Measurements from ENCODE around the gene LHFPL2. TPM values are rescaled to one million over a fixed set of nuclear protein-coding genes. Genes with fewer than 3 reads are reported as not detected.

Gene LHFPL2
- total and polyA plus RNA-seq, 2 experiments from 2014 or later: 10.6 to 50.8 TPM

DNA sequence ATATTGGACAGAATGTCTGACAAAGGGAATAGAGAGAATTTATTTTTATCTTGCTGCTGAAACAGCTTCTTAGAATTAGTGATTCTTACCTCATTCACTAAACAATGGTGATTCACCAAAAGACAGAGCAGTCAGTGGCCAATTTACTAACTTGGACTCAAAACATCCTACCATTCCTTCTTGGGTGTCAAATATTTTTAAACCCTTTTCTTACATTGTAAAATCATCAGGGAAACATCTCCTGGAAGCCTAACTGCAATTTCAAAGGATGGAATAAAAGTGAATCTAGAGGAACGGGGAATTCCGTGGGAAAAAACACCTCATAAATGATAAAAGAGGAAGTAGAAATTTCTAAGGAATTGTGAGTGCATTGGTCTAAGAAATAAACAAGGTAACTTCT is 97.7 kb downstream of the LHFPL2 start (continued):
- no peak for TF ChIP-seq EZH2phosphoT487 (IDR thresholded peaks at IDR 0.05; ENCODE audit: unreplicated experiment)
- TF ChIP-seq ZNF462 (CRISPR knock-in tag; IDR thresholded peaks at IDR 0.05): no peak
- no peak for TF ChIP-seq CREB1 (CRISPR knock-in tag; IDR thresholded peaks at IDR 0.05; ENCODE audit: low read depth)
- no peak for TF ChIP-seq ZNF114 (CRISPR knock-in tag; IDR thresholded peaks at IDR 0.05)
- TF ChIP-seq ZNF331 (CRISPR knock-in tag; IDR thresholded peaks at IDR 0.05; ENCODE audit: low read depth): no peak
- TF ChIP-seq ETS1 (IDR thresholded peaks at IDR 0.05): no peak
- TF ChIP-seq STAT1 (IDR thresholded peaks at IDR 0.05; ENCODE audit: unreplicated experiment): no peak

DNA sequence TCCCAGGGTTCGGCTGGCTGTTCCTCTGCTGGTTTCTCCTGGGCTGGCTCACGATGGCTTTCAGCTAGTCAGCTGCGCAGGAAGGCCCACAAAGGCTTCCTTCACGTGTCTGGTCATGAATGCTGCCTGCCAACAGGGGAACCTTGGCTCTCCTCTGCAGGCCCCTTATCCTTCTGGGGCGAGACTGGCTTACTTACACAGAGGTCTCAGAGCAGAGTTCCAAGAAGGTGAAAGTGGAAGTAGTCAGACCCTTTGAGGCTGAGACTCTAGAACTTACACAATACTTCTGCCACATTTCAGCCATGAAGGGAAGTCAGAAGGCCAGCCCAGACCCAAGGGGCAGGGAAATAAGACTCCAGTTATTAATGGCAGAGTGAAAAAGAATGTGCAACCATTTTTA is 99.5 kb downstream of the LHFPL2 start:
- H3K9me3 Mint-ChIP-seq: peaks cover 17% of the 10 kb centered on the region; the same call in 2 of the 3 replicates
- Histone ChIP-seq H3K4me1 (ENCODE audit: insufficient read depth) (peaks cover 3% of the 10 kb centered on the region), H3K27ac (ENCODE audit: low read depth) (no peak overlapping the region), H3K9me2 (ENCODE audit: insufficient read depth) (no peaks in the 10 kb centered on the region), H3K4me2 (no peak overlapping the region), H3K79me2 (replicated peaks; ENCODE audit: insufficient read depth) (peaks cover 36% of the 10 kb centered on the region), H3K27me3 (ENCODE audit: insufficient read depth) (no peaks in the 10 kb centered on the region), H3F3A (replicated peaks; ENCODE audit: low read depth) (0 out of 2 replicates have a peak, but pooled peaks cover 4% of the 10 kb centered on the region), H4K20me1 (replicated peaks; ENCODE audit: insufficient read depth) (peaks cover 4% of the 10 kb centered on the region; the same call in 1 of the 2 replicates), H3K36me3 (ENCODE audit: insufficient read depth) (no peaks in the 10 kb centered on the region; the same call in 1 of the 2 replicates), H3K4me3 (no peak overlapping the region), H2AFZ (no peak overlapping the region)
- H3K27ac Mint-ChIP-seq: no peak overlapping the region
- ATAC-seq: no peak
- peaks cover 28% of the 10 kb centered on the region for H3K4me1 Mint-ChIP-seq
- peaks cover 4% of the 10 kb centered on the region for H3K27me3 Mint-ChIP-seq (ENCODE audit: insufficient read depth, low read depth, poor library complexity)
- DNase-seq (ENCODE audit: low spot score): no peak
- no peak overlapping the region for H3K4me3 Mint-ChIP-seq
- H3K36me3 Mint-ChIP-seq (ENCODE audit: low read depth): peaks cover 54% of the 10 kb centered on the region
- TF ChIP-seq ETS1 (IDR thresholded peaks at IDR 0.05) (no peak), CTCF (conservative IDR thresholded peaks at IDR 0.05; ENCODE audit: low read depth in 2 of 2) (no peak), STAT1 (IDR thresholded peaks at IDR 0.05; ENCODE audit: unreplicated experiment) (no peak), ZNF114 (CRISPR knock-in tag; IDR thresholded peaks at IDR 0.05) (no peak)
